Osteoblast (primary cell): ENCODE data around the gene ASPG. TPM values are rescaled to one million over a fixed set of nuclear protein-coding genes. Genes with fewer than 3 reads are reported as not detected.

ENCODE experiments used
- DNase-seq: peaks from one replicate; pipeline ENCODE4 v3.0.0; 2011; ENCODE audit warnings: low spot score, mixed read lengths; ENCODE audit not compliant: insufficient read length; ENCODE audit errors: missing footprints
- H2AFZ ChIP-seq: 2 replicates; pipeline ENCODE4 v1.6.0; 2011; ENCODE audit warnings: mild to moderate bottlenecking, low read length
- H3K27ac ChIP-seq: 2 replicates; pipeline ENCODE4 v1.5.1; 2011; ENCODE audit warnings: mild to moderate bottlenecking, low read depth, low read length, moderate library complexity
- H3K27me3 ChIP-seq: 2 replicates; pipeline ENCODE4 v1.6.0; 2012; ENCODE audit warnings: mild to moderate bottlenecking, control low read depth, inconsistent platforms, low read length, moderate library complexity; ENCODE audit not compliant: insufficient read depth
- H3K36me3 ChIP-seq: 2 replicates; pipeline ENCODE4 v1.5.1; 2011; ENCODE audit warnings: mild to moderate bottlenecking, low read length, control low read depth, moderate library complexity; ENCODE audit not compliant: insufficient read depth
- H3K4me1 ChIP-seq: 2 replicates; pipeline ENCODE4 v1.5.1; 2011; ENCODE audit warnings: mild to moderate bottlenecking, low read length, control low read depth, moderate library complexity; ENCODE audit not compliant: insufficient read depth
- H3K4me2 ChIP-seq: 2 replicates; pipeline ENCODE4 v1.6.0; 2011; ENCODE audit warnings: mild to moderate bottlenecking, low read length; ENCODE audit not compliant: insufficient read depth
- H3K4me3 ChIP-seq: fragments of 200-600 bp; sonication (generic); 3 replicates; pipeline ENCODE4 v1.5.1; 2012; ENCODE audit warnings: mild to moderate bottlenecking, low read length, inconsistent platforms; ENCODE audit not compliant: insufficient read depth
- H3K79me2 ChIP-seq: 2 replicates; pipeline ENCODE4 v1.6.0; 2012; ENCODE audit warnings: mild to moderate bottlenecking, low read length, control low read depth, inconsistent platforms; ENCODE audit not compliant: insufficient read depth
- H3K9me3 ChIP-seq: 2 replicates; pipeline ENCODE4 v1.5.1; 2011; ENCODE audit warnings: low read depth, low read length, control low read depth
- H4K20me1 ChIP-seq: 2 replicates; pipeline ENCODE4 v1.6.0; 2012; ENCODE audit warnings: mild to moderate bottlenecking, low read length, control low read depth; ENCODE audit not compliant: insufficient read depth
- CTCF ChIP-seq: IDR thresholded peaks from 2 replicates; pipeline ENCODE4 v1.5.1; 2011; ENCODE audit warnings: mild to moderate bottlenecking, low read depth, low read length, moderate library complexity; ENCODE audit errors: extremely low read depth
- total RNA-seq: library from RNA; depleted of rRNA; stranded (reverse); fragments of >200 nt; gene quantifications from 2 replicates; pipeline ENCODE4 v1.2.3, GENCODE V29; 2012

Gene ASPG
- total RNA-seq, 1 donor = not detected

GRCh38 chr14:104081261-104081835, 4.2 kb upstream of the ASPG start:
- no peaks in the 10 kb centered on the region for H3K4me1 ChIP-seq
- no peak overlapping the region for H3K4me3 ChIP-seq
- no peak overlapping the region for H3K27ac ChIP-seq
- DNase-seq = peak; percentile 80
- H4K20me1 ChIP-seq = no peaks in the 10 kb centered on the region
- H3K36me3 ChIP-seq = no peaks in the 10 kb centered on the region
- no peak for TF ChIP-seq CTCF
- H3K4me2 ChIP-seq = no peak overlapping the region
- H2AFZ ChIP-seq = no peak overlapping the region
- H3K79me2 ChIP-seq = no peaks in the 10 kb centered on the region
- H3K9me3 ChIP-seq = no peaks in the 10 kb centered on the region
- H3K27me3 ChIP-seq = peaks cover 3% of the 10 kb centered on the region

GRCh38 chr14:104081951-104082464, 3.5 kb upstream of the ASPG start:
- DNase-seq = peak; percentile 90
- H3K36me3 ChIP-seq = no peaks in the 10 kb centered on the region
- H3K79me2 ChIP-seq = no peaks in the 10 kb centered on the region
- H3K27me3 ChIP-seq = peaks cover 3% of the 10 kb centered on the region
- no peaks in the 10 kb centered on the region for H4K20me1 ChIP-seq
- H3K9me3 ChIP-seq = no peaks in the 10 kb centered on the region
- H2AFZ ChIP-seq = no peak overlapping the region
- no peak overlapping the region for H3K27ac ChIP-seq
- H3K4me2 ChIP-seq = no peak overlapping the region
- no peaks in the 10 kb centered on the region for H3K4me1 ChIP-seq
- no peak for TF ChIP-seq CTCF
- H3K4me3 ChIP-seq = no peak overlapping the region

- TF ChIP-seq CTCF = no peak
Observed at GRCh38 chr14:104082807-104083206, 2.7 kb upstream of the ASPG start.

GRCh38 chr14:104084251-104085002, 1.1 kb upstream of the ASPG start:
- H3K4me1 ChIP-seq = no peaks in the 10 kb centered on the region
- H3K79me2 ChIP-seq = no peaks in the 10 kb centered on the region
- no peak overlapping the region for H3K27ac ChIP-seq
- DNase-seq = peak; percentile 86
- no peak overlapping the region for H3K4me2 ChIP-seq
- H4K20me1 ChIP-seq = no peaks in the 10 kb centered on the region
- H2AFZ ChIP-seq = no peak overlapping the region
- H3K36me3 ChIP-seq = no peaks in the 10 kb centered on the region
- H3K4me3 ChIP-seq = no peak overlapping the region
- H3K9me3 ChIP-seq = no peaks in the 10 kb centered on the region
- peaks cover 3% of the 10 kb centered on the region for H3K27me3 ChIP-seq
- TF ChIP-seq CTCF = no peak

More at GRCh38 chr14:104082807-104083206, 2.7 kb upstream of the ASPG start:
- H3K9me3 ChIP-seq = no peaks in the 10 kb centered on the region
- H3K27ac ChIP-seq = no peak overlapping the region
- no peak overlapping the region for H3K4me3 ChIP-seq
- H4K20me1 ChIP-seq = no peaks in the 10 kb centered on the region
- no peak overlapping the region for H3K4me2 ChIP-seq
- no peak overlapping the region for H2AFZ ChIP-seq
- no peaks in the 10 kb centered on the region for H3K79me2 ChIP-seq
- peak; percentile 87 for DNase-seq
- peaks cover 3% of the 10 kb centered on the region for H3K27me3 ChIP-seq
- no peaks in the 10 kb centered on the region for H3K4me1 ChIP-seq
- no peaks in the 10 kb centered on the region for H3K36me3 ChIP-seq
